Airway epithelial cell (primary cell): ENCODE results near the gene TRAF7. TPM values are rescaled to one million over a fixed set of nuclear protein-coding genes. Genes with fewer than 3 reads are reported as not detected.

Source experiments
- total RNA-seq: library from RNA; depleted of rRNA; stranded (reverse); fragments of >200 nt; gene quantifications from 2 replicates; pipeline ENCODE4 v1.2.3, GENCODE V29; 2015

The TRAF7 gene
- total RNA-seq = 58.2 and 65.4 TPM in 2 replicates

DNA sequence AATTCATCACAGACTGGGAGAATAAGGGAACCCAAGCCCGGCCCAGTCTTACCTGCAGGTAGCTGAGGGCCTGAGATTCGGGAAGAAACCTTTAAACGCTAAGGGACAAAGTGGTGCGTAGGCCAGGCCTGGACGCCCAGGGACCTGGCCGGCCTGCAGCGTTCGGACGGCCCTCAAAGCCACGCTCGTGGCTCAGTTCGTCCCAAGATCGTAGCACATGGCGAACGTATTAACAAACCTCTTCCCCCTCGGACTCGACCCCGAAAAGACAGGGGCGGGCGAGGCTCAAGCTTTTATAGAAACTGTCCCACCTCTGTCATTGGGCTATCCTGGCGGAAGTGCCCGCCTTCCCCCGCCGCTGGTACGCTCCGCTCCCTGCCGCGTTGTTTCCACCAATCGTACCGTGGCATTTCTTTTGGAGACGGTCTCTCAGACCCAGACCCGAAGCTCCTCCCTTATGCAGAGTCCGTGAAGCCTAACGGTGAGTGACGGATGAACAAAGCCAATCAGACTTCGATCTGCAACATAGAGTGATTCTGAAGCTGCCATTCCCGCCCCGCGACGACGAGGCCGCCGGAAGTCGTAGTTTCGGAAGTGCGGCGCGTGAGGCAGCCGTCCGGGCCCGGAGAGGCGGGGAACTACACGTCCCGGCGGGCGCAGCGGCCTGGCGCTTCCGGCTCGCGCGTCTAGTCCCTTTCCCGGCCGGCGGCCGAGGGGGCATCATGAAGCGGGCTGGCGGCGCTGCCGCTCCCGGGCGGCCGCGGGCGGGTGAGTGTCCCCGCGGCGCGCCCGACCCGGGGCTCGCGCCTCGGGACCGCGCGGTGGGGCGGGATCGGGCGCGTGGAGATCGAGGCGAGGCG lies at the start of gene TRAF7:
Gene TRAF7, plus strand, starts transcription at position 692 of the 860 bp plus-strand sequence. CDS start 8,139 bp downstream, outside the sequence.

DNA sequence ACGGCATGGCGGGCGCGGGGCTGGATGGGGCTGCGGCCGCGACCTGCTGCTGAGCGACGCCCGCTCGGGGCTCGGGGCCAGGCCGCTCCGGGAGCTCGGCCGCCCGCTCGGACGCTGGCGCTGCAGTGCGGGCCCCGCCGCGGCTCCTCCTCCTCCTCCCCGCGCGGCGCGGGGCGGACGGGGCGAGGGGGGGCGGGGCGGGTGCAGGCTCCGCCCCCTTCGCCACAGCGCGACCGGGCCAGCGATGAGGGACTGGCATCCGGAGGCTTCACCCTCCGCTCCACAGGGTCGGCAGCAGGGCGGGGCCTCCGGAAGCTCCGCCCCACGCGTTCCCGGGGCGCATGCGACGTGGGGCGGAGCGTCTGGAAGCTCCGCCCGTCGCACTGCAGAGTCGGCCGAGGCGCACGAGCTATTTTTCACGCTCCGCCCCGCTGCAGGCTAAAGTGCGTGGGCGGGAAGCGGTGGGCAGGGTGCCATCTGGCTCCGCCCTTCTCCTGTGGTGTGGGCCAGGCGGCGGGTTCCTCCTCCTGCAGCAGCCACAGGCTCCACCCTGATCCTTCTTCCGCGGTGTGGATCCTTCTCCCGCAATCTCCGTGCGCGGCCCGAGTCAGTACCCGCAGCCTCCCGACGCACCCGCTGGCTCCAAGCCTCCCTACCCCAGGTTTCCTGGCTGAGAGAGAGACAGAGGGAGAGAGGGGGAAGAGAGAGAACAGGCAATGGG lies 19.7 kb upstream of the TRAF7 start, which contains the start of gene PKD1:
Gene PKD1, minus strand, starts transcription at position 129 of the 721 bp plus-strand sequence. CDS start 209 bp downstream, outside the sequence.

DNA sequence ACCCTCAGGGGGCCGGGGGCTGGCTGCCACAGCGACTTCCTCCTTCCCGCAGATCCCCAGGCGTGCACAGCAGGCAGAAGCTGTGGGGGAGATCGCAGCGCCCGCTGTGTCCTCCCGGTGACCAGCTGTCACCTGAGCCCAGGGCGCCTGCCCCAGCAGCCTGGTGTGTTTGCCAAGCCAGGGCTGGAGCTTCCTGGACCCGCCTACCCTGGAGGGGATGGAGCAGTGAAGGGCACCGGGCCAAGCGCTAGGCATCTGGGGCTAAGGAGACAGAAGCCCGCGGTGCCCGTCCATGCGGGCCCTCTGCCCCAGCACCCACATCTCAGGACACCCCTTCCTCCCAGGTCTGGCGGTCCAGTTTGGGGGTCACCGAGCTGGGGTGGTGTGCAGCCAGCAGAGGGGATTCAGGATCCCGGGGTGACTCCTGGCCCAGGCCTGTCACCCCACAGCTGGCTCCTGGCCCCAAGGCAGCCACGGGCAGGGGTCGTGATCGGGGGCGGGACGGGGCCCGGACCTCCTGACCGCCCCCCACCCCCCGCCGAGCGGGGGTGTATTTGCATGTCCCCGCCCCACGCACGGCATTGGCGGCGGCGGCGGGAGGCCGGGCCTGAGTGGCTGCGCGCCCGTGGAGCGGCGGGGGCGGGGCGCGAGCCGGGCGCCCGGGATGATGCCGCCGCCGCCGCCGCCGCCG lies 7.5 kb upstream of the TRAF7 start, which contains the start of gene RAB26:
Gene RAB26, plus strand, starts transcription at position 645 of the 691 bp plus-strand sequence. CDS start 159 bp downstream, outside the sequence.

DNA sequence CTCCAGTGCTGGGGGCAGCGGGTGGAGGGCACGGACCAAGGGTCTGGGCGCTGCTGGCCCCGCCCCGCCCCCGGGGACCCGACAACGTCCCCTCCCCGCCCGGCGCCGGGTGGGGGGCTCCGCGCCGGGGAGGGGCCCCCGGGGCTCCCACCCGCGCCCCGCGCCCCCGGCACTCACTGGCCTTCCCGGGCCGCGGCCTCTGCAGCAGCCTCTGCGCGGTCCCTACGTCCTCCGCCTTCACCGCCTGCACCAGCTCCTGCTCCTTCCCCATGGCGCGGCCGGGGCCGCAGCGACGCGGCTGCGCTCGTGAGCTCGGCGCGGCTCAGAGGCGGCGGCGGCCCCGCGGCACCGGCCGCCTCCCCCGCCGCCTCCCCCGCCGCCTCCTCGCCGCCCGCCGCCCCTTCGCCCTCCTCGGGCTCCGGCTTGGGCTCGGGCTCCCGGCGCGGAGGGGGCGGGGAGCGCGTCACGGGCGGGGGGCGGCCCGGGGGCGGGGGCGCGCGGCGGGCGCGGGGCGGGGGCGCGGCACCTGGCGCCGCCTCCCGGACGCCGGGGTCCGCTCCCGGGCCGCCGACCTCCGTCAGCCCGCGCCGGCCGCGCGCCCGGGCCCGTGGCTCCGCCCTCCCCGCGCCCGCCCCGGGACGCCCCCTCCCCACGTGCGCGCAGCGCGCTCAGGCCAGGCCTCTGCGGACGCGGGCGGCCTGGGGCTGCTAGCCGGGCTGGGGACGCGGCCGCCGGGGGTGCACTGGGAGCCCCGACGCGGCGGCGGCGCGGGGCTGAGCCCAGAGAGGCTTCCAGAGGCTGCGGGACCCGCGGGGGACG lies 40.8 kb downstream of the TRAF7 start, which contains the start of gene CASKIN1:
Gene CASKIN1, minus strand, starts transcription at position 444 of the 819 bp plus-strand sequence. Its CDS starts 173 bp downstream, at position 271.

DNA sequence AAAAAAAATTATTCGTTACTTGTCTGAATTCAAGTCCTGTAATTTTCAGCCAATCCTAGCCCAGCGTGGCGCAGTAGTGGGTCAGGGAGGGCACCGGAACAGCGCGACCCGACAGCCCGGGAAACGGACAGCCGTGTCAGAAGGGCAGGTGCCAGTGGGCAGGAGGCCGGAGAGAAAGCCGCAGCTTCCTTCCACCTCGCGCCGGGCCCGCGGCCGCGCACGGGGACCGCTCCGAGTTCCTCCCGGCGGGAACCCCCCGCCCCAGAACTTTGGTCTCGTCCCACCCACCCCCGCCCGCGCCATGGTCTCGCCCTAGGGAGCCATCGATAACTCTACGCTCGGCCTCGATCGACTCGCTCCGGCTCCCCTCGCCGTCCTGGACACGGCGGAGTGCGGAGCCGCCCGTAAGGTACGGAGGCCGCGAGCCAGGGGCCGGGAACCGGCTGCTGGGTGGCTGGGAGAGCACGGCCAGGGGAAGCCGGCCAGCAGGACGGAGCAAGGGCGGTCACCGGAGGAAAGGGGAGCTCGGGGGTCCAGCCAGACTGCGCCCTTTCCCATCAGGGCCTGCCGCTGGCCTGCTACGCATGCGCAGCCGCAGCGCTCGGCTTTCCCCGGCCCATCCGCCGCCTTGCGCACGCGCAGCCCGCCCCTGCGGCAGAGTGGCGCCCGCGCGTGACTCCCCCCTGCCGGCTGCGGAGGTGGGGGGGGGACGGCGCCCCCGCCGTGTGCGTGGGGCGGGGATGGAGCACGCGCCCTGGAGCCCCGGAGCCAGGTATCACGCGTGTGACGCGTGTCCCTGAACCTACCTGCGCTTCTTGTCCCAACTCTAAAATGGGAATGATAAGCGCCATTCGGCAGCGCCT lies 49.8 kb downstream of the TRAF7 start, which contains the start of gene MLST8:
Gene MLST8, plus strand, starts transcription at position 351 of the 863 bp plus-strand sequence. CDS start 632 bp downstream, outside the sequence.

DNA sequence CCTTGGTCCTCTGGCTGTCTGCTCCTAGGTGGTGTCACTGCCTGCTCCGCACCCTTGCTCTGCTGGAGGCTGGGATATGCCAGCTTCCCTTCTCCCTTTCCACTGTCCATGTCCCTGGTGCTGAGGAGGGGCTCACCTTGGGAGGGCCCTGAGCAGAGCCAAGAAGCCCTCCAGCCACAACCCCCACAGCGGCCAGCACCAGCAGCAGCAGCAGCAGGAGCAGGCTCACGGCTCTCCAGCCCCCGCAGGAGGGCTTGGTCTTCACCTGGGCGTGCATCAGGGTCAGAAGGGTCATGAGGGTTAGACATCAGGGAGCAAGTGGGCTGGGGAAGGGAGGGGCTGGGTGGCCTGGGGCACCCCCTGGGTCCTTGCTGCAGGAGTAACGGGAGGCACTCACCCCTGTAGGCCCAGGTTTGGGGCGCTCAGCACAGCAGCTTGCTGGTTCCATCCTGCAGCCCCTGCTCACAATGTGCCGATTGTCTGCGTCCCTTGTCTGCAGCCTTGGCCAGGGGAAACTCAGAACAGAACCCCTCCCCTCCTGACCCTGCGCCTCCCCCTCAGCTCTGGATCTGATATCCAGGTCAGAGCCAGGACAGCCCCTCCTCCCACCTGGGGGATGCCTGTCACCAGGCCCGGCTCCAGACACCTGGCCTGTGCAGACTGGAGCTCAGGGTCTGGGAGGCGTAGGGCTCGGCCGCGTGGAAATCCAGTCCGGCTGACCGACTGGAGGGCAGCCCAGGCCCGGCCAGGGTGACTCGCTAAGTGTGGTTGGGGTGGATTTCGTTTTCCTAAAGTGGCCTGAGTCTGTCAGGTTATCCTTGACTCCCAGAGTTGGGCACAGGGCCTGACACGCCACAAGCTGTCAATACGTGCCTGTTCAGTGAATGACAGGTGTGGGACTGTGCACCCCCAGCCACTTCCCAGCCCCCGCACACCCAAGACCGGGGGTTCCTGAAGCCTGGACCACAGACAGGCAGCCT lies 55.1 kb downstream of the TRAF7 start, which contains the start of gene BRICD5:
Gene BRICD5, minus strand, starts transcription at position 478 of the 980 bp plus-strand sequence. Its CDS starts 30 bp downstream, at position 448.

DNA sequence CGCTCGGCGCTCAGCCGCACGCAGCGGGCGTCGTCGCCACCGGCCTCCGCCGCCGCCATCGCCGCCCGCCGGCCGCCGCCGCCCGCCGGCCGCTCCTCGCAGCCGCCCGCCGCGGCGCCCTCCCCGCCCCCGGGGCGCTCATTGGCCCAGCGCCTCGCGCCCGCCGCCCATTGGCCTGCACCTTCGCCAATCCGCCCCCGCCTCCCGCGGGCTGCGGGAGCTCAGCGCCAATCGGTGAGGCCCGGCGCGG lies 59.1 kb downstream of the TRAF7 start, which contains the start of gene PGP:
Gene PGP, minus strand, starts transcription at position 122 of the 250 bp plus-strand sequence. Its CDS starts 63 bp downstream, at position 59.

DNA sequence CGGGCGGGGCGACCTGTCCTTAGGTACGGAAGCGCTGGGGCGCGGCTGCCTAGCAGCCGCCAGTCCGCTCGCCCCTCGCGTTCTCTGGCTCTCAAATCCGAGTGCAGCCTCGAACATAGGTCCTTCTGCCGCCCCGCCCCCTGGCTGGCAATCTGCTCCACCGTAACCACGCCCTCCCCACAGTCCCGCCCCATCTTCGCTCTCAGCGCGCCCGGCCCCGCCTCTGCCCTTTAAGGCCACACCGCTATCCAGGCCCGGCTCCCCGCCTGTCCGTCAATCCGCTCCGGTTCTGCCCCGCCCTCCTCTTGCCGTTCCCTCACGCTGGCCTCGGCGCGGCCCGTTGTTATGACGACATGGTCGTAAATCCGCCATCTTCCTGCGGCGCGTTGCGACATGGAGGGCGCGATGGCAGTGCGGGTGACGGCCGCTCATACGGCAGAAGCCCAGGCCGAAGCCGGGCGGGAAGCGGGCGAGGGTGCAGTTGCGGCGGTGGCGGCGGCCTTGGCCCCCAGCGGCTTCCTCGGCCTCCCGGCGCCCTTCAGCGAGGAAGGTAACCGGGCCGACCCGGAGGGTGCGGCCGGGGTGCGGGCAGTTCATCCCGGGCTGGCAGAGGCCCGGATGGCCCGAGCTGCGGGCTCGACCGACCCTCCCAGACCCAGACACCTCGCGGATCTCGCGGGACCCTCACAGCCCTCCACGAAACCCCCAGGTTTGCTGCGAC lies 67.8 kb downstream of the TRAF7 start, which contains the start of gene E4F1:
Gene E4F1, plus strand, starts transcription at position 371 of the 721 bp plus-strand sequence. Its CDS starts 23 bp downstream, at position 394.

Other genes with a start within 250 kb of the TRAF7 start
- 1.4 and 2.7 TPM in 2 replicates for gene HS3ST6, start 237.4 kb upstream of the TRAF7 start, total RNA-seq
- gene MSRB1, start 212.6 kb upstream of the TRAF7 start, total RNA-seq = 6.7 and 11.7 TPM in 2 replicates
- 0.35 and 0.46 TPM in 2 replicates for gene RPL3L, start 201.1 kb upstream of the TRAF7 start, total RNA-seq
- gene NDUFB10, start 196.2 kb upstream of the TRAF7 start, total RNA-seq = 279 and 343 TPM in 2 replicates
- 3,748 and 4,325 TPM in 2 replicates for gene RPS2, start 191.0 kb upstream of the TRAF7 start, total RNA-seq
- gene RNF151, start 188.9 kb upstream of the TRAF7 start, total RNA-seq = not detected in 2 replicates
- gene TBL3, start 183.7 kb upstream of the TRAF7 start, total RNA-seq = 114 and 119 TPM in 2 replicates
- gene NOXO1, start 174.3 kb upstream of the TRAF7 start, total RNA-seq = 1.1 and 2.2 TPM in 2 replicates
- 20.3 and 22.9 TPM in 2 replicates for gene GFER, start 171.6 kb upstream of the TRAF7 start, total RNA-seq
- 2.1 and 5.4 TPM in 2 replicates for gene SYNGR3, start 165.8 kb upstream of the TRAF7 start, total RNA-seq
- 52.9 and 61.7 TPM in 2 replicates for gene ZNF598, start 146.0 kb upstream of the TRAF7 start, total RNA-seq
- 3.6 and 4.0 TPM in 2 replicates for gene NPW, start 136.0 kb upstream of the TRAF7 start, total RNA-seq
- 24.8 and 25.5 TPM in 2 replicates for gene NHERF2, start 128.9 kb upstream of the TRAF7 start, total RNA-seq
- gene NTHL1, start 107.9 kb upstream of the TRAF7 start, total RNA-seq = 32.8 and 43.2 TPM in 2 replicates
- gene TSC2, start 107.8 kb upstream of the TRAF7 start, total RNA-seq = 33.8 and 35.0 TPM in 2 replicates
- 43.3 and 71.5 TPM in 2 replicates for gene PKD1, start 19.9 kb upstream of the TRAF7 start, total RNA-seq
- gene RAB26, start 7.2 kb upstream of the TRAF7 start, total RNA-seq = 0.49 and 5.0 TPM in 2 replicates
- gene CASKIN1, start 40.8 kb downstream of the TRAF7 start, total RNA-seq = 0.42 and 0.46 TPM in 2 replicates
- gene MLST8, start 49.7 kb downstream of the TRAF7 start, total RNA-seq = 68.9 and 81.9 TPM in 2 replicates
- 2.5 and 3.5 TPM in 2 replicates for gene BRICD5, start 55.1 kb downstream of the TRAF7 start, total RNA-seq
- 21.9 and 26.8 TPM in 2 replicates for gene PGP, start 59.1 kb downstream of the TRAF7 start, total RNA-seq
- gene E4F1, start 67.8 kb downstream of the TRAF7 start, total RNA-seq = 23.9 and 26.2 TPM in 2 replicates
- gene DNASE1L2, start 80.7 kb downstream of the TRAF7 start, total RNA-seq = 0.19 and 0.21 TPM in 2 replicates
- 36.0 and 39.4 TPM in 2 replicates for gene ECI1, start 95.8 kb downstream of the TRAF7 start, total RNA-seq
- 178 and 219 TPM in 2 replicates for gene RNPS1, start 112.3 kb downstream of the TRAF7 start, total RNA-seq
- gene ABCA3, start 184.9 kb downstream of the TRAF7 start, total RNA-seq = 0.56 TPM in 1 of 2 replicates, not detected in the other